Measurements from ENCODE around the gene XRN2.

XRN2 gene

GRCh38 chr20:21279706-21280521 lies 23.2 kb upstream of the XRN2 start:
- H3K4me3 ChIP-seq (ENCODE audit: low read depth, low read length), result no peak overlapping the region
- no peak for TF ChIP-seq CTCF (IDR thresholded peaks at IDR 0.05; ENCODE audit: low read depth, low read length)

DNA sequence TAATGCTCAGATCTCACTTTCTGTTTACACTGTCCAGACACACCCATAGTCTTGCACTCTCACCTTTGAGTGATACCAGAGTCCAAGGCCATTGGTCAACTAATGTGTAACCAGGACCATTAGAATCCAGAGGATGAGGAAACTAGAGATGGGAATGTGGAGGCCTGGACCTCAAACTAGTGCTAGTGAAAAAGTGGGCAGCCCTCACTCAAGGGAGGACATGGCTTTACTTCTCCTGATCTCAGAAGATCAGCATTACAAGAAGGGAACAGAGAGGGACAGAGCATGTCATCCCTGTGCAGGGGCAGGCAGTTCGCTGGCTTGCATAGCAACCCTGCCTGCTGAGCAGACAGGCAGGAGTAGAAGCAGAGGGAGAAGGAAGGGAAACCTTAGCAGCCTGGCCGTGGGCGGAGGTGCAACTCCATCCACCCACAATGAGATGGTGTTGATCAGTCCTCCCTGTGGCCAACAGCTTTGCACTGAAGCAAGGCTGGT lies 22.6 kb upstream of the XRN2 start:
- TF ChIP-seq CTCF (IDR thresholded peaks at IDR 0.05; ENCODE audit: low read depth, low read length), result no peak
- no peak overlapping the region for H3K4me3 ChIP-seq (ENCODE audit: low read depth, low read length)

DNA sequence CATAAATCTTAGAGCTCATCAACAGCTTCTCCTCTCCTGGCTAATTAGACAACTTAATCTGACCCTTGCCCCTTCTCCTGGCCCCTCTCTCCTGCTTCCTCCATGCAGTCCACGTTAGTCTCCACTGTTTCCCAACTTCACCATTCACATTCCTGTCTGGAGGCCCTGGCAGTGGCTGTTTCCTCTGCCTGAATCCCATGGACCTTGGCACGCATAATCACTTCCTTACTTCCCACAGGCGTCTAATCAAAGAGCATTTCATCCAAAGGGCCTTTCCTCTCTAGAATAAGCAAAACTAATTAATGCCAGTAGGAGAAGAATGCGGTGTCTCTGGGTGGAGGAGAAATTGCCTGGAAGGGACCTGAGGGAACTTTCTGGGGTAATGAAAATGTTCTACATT lies 16.4 kb upstream of the XRN2 start:
- TF ChIP-seq CTCF (IDR thresholded peaks at IDR 0.05; ENCODE audit: low read depth, low read length), result no peak
- no peak overlapping the region for H3K4me3 ChIP-seq (ENCODE audit: low read depth, low read length)

GRCh38 chr20:21288587-21289370 lies 14.4 kb upstream of the XRN2 start:
- TF ChIP-seq CTCF (IDR thresholded peaks at IDR 0.05; ENCODE audit: low read depth, low read length), result no peak
- H3K4me3 ChIP-seq (ENCODE audit: low read depth, low read length), result no peak overlapping the region

DNA sequence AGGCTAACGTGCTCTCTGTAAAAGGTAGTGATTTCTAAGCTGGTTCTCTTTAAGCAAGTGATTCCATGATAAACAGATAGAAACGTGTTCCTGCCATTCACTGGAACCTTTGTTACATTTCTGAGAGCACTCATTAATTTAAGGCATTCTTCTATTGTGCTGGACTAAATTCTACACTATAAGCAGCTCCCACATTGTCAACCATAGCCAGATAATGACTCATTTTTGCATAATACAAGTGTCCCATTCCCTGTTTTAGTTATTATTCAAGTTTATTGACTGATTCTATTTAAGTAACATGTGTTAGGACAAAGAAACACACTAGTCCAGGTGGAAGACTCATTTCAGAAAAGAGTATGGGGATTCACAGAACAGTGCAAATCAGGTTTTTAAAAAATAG lies 13.5 kb upstream of the XRN2 start:
- no peak overlapping the region for H3K4me3 ChIP-seq (ENCODE audit: low read depth, low read length)
- TF ChIP-seq CTCF (IDR thresholded peaks at IDR 0.05; ENCODE audit: low read depth, low read length), result no peak

- TF ChIP-seq CTCF (IDR thresholded peaks at IDR 0.05; ENCODE audit: low read depth, low read length), result no peak
- no peak overlapping the region for H3K4me3 ChIP-seq (ENCODE audit: low read depth, low read length)
Measured at GRCh38 chr20:21291026-21291425, 12.1 kb upstream of the XRN2 start.

- TF ChIP-seq CTCF (IDR thresholded peaks at IDR 0.05; ENCODE audit: low read depth, low read length), result no peak
- no peak overlapping the region for H3K4me3 ChIP-seq (ENCODE audit: low read depth, low read length)
Measured at GRCh38 chr20:21294755-21295154, 8.4 kb upstream of the XRN2 start.

Measured in WI38 (cell line).